ENCODE results near the gene SEC22A. TPM values are rescaled to one million over a fixed set of nuclear protein-coding genes. Genes with fewer than 3 reads are reported as not detected.

The SEC22A gene
- total and polyA plus RNA-seq, 2 of the 8 experiments (the other 6 are each of a cell fraction or from before 2014, with no cell fraction given) = 10.6 to 17.1 TPM

DNA sequence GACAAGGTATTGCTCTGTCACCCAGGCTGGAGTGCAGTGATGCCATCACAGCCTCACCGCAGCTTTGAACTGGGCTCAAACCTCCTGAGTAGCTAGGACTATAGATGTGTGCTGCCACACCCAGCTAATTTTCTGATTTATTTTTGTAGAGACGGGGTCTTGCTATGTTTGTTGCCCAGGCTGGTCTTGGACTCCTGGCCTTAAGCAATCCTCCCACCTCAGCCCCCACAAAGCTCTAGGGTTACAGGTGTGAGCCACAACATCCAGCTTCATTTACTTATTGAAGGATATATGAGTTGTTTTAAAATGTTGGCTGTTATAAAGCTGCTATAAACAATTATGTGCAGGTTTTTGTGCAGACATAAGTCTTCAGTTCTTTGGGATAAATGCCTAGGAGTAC is 62.2 kb downstream of the SEC22A start (continued):
- TF ChIP-seq, protein P1, sequence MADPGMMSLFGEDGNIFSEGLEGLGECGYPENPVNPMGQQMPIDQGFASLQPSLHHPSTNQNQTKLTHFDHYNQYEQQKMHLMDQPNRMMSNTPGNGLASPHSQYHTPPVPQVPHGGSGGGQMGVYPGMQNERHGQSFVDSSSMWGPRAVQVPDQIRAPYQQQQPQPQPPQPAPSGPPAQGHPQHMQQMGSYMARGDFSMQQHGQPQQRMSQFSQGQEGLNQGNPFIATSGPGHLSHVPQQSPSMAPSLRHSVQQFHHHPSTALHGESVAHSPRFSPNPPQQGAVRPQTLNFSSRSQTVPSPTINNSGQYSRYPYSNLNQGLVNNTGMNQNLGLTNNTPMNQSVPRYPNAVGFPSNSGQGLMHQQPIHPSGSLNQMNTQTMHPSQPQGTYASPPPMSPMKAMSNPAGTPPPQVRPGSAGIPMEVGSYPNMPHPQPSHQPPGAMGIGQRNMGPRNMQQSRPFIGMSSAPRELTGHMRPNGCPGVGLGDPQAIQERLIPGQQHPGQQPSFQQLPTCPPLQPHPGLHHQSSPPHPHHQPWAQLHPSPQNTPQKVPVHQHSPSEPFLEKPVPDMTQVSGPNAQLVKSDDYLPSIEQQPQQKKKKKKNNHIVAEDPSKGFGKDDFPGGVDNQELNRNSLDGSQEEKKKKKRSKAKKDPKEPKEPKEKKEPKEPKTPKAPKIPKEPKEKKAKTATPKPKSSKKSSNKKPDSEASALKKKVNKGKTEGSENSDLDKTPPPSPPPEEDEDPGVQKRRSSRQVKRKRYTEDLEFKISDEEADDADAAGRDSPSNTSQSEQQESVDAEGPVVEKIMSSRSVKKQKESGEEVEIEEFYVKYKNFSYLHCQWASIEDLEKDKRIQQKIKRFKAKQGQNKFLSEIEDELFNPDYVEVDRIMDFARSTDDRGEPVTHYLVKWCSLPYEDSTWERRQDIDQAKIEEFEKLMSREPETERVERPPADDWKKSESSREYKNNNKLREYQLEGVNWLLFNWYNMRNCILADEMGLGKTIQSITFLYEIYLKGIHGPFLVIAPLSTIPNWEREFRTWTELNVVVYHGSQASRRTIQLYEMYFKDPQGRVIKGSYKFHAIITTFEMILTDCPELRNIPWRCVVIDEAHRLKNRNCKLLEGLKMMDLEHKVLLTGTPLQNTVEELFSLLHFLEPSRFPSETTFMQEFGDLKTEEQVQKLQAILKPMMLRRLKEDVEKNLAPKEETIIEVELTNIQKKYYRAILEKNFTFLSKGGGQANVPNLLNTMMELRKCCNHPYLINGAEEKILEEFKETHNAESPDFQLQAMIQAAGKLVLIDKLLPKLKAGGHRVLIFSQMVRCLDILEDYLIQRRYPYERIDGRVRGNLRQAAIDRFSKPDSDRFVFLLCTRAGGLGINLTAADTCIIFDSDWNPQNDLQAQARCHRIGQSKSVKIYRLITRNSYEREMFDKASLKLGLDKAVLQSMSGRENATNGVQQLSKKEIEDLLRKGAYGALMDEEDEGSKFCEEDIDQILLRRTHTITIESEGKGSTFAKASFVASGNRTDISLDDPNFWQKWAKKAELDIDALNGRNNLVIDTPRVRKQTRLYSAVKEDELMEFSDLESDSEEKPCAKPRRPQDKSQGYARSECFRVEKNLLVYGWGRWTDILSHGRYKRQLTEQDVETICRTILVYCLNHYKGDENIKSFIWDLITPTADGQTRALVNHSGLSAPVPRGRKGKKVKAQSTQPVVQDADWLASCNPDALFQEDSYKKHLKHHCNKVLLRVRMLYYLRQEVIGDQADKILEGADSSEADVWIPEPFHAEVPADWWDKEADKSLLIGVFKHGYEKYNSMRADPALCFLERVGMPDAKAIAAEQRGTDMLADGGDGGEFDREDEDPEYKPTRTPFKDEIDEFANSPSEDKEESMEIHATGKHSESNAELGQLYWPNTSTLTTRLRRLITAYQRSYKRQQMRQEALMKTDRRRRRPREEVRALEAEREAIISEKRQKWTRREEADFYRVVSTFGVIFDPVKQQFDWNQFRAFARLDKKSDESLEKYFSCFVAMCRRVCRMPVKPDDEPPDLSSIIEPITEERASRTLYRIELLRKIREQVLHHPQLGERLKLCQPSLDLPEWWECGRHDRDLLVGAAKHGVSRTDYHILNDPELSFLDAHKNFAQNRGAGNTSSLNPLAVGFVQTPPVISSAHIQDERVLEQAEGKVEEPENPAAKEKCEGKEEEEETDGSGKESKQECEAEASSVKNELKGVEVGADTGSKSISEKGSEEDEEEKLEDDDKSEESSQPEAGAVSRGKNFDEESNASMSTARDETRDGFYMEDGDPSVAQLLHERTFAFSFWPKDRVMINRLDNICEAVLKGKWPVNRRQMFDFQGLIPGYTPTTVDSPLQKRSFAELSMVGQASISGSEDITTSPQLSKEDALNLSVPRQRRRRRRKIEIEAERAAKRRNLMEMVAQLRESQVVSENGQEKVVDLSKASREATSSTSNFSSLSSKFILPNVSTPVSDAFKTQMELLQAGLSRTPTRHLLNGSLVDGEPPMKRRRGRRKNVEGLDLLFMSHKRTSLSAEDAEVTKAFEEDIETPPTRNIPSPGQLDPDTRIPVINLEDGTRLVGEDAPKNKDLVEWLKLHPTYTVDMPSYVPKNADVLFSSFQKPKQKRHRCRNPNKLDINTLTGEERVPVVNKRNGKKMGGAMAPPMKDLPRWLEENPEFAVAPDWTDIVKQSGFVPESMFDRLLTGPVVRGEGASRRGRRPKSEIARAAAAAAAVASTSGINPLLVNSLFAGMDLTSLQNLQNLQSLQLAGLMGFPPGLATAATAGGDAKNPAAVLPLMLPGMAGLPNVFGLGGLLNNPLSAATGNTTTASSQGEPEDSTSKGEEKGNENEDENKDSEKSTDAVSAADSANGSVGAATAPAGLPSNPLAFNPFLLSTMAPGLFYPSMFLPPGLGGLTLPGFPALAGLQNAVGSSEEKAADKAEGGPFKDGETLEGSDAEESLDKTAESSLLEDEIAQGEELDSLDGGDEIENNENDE (IDR thresholded peaks at IDR 0.05; ENCODE audit: insufficient replicate concordance, low read length) = no peak
- no peak for TF ChIP-seq MAFK (IDR thresholded peaks at IDR 0.05; ENCODE audit: low read depth, low read length)
- TF ChIP-seq RXRA (IDR thresholded peaks at IDR 0.05; ENCODE audit: insufficient read depth, low read depth, low read length) = no peak
